Psoas muscle (tissue), 8 donors: Measurements from ENCODE around the gene RPS10. TPM values are rescaled to one million over a fixed set of nuclear protein-coding genes. Genes with fewer than 3 reads are reported as not detected.

Experiments used
- ATAC-seq, 4 donors: fragments of 200-7000 bp; cut with Tn5 transposase; one replicate each; pipeline ENCODE4 v1.9.1; 2020; ENCODE audit warnings: moderate library complexity in 3 of 4, mild to moderate bottlenecking in 2 of 4
- DNase-seq, 2 donors: peaks; one replicate each; pipeline ENCODE4 v3.0.0-alpha.2; 2020
- H3K27ac ChIP-seq: fragments of 200-600 bp; one replicate; pipeline ENCODE4 v1.8.0; 2022
- H3K27me3 ChIP-seq, 3 donors: fragments of 200-600 bp in 1 of 3; one replicate each; pipeline versions ENCODE4 v1.6.1 to v1.8.0; 2013 to 2022; ENCODE audit warnings: low read length in 2 of 3, mild to moderate bottlenecking in 2 of 3, moderate library complexity in 1 of 3; ENCODE audit not compliant: insufficient read depth in 3 of 3
- H3K36me3 ChIP-seq, 2 donors: fragments of 200-600 bp in 1 of 2; one replicate each; pipeline versions ENCODE4 v1.6.1 to v1.8.0; 2013 to 2022; ENCODE audit warnings: low read depth in 1 of 2, mild to moderate bottlenecking in 1 of 2, moderate library complexity in 1 of 2; ENCODE audit not compliant: insufficient read depth in 1 of 2
- H3K4me1 ChIP-seq: fragments of 200-600 bp; one replicate; pipeline ENCODE4 v1.8.0; 2022
- H3K4me3 ChIP-seq: fragments of 200-600 bp; one replicate; pipeline ENCODE4 v1.8.0; 2022; ENCODE audit warnings: mild to moderate bottlenecking
- H3K9me3 ChIP-seq: fragments of 200-600 bp; one replicate; pipeline ENCODE4 v1.8.0; 2022
- WGBS, 3 donors: extraction: QIAGEN DNeasy Blood & Tissue Kit; methylation state at CpG; one replicate each; pipeline versions ENCODE4 v1.1.6 to v1.1.7; 2013; 5-methylcytosine and 5-hydroxymethylcytosine counted together
- intact Hi-C, 2 donors: fragments of 100-400 bp; cut with DNase I; formaldehyde crosslinking; loops; one replicate each; pipeline versions ENCODE4 v1.11.0 to v1.14.2; 2022
- polyA plus RNA-seq, 3 donors: library from polyadenylated mRNA; stranded (reverse); fragments of 200-250 nt; gene quantifications; one replicate each; pipeline ENCODE4 v1.2.3, GENCODE V29; 2013
- total RNA-seq, 4 donors: library from RNA; stranded (reverse); fragmentation: NEBNext Ultra II Directional in 2 of 4; extraction: Animal tissue kit (Norgen Biotek cat#: 25700) in 2 of 4; gene quantifications; one replicate each; pipeline versions ENCODE4 v1.2.1 to v1.2.4, GENCODE V29; 2021 to 2023
- TF ChIP-seq, protein P1 (sequence below): fragments of 200-600 bp; IDR thresholded peaks from one replicate; pipeline ENCODE4 v1.8.0; 2022; ENCODE audit warnings: antibody characterized with exemption
- donor health status: healthy with polysubstance abuse.
- donor health status: DM: no; HTN: no; CAD: no; lungs with moderate emphysema.
- donor health status: Bipolar disorder and iron deficiency.
- donor health status: healthy.
- donor health status: DM: yes; HTN: yes; CAD: no.
- donor health status: DM: no; HTN: no; CAD: no.
- donor health status: DM: no; HTN: no; CAD: no.
- donor health status: DM: yes; HTN: yes; CAD: no.

Gene RPS10
- total and polyA plus RNA-seq, 7 donors: 601 to 2,522 (median 836) TPM

GRCh38 chr6:34436803-34437643, 11.2 kb upstream of the RPS10 start:
- ATAC-seq (no peak), DNase-seq (no peak)
- 88 to 90% (median 89%) methylated on average over 33 to 38 of the region's 38 CpGs for WGBS, 3 donors
- Histone ChIP-seq H3K4me3 (no peak overlapping the region), H3K27ac (no peak overlapping the region), H3K36me3 (no peaks in the 10 kb centered on the region), H3K27me3 (no peaks in the 10 kb centered on the region), H3K9me3 (no peaks in the 10 kb centered on the region), H3K4me1 (no peaks in the 10 kb centered on the region)
- intact Hi-C loops: no loop called here
- TF ChIP-seq, protein P1, sequence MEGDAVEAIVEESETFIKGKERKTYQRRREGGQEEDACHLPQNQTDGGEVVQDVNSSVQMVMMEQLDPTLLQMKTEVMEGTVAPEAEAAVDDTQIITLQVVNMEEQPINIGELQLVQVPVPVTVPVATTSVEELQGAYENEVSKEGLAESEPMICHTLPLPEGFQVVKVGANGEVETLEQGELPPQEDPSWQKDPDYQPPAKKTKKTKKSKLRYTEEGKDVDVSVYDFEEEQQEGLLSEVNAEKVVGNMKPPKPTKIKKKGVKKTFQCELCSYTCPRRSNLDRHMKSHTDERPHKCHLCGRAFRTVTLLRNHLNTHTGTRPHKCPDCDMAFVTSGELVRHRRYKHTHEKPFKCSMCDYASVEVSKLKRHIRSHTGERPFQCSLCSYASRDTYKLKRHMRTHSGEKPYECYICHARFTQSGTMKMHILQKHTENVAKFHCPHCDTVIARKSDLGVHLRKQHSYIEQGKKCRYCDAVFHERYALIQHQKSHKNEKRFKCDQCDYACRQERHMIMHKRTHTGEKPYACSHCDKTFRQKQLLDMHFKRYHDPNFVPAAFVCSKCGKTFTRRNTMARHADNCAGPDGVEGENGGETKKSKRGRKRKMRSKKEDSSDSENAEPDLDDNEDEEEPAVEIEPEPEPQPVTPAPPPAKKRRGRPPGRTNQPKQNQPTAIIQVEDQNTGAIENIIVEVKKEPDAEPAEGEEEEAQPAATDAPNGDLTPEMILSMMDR: no peak

GRCh38 chr6:34435916-34436315, 10.0 kb upstream of the RPS10 start:
- no peak for DNase-seq
- TF ChIP-seq, protein P1: no peak
- WGBS, 3 donors: 69 to 73% (median 71%) methylated on average over 5 of the region's 5 CpGs
- ATAC-seq: no peak
- Histone ChIP-seq H3K27ac (no peak overlapping the region), H3K36me3 (no peaks in the 10 kb centered on the region), H3K4me3 (no peak overlapping the region), H3K4me1 (no peaks in the 10 kb centered on the region), H3K27me3 (no peaks in the 10 kb centered on the region), H3K9me3 (no peaks in the 10 kb centered on the region)
- intact Hi-C loops: no loop called here

DNA sequence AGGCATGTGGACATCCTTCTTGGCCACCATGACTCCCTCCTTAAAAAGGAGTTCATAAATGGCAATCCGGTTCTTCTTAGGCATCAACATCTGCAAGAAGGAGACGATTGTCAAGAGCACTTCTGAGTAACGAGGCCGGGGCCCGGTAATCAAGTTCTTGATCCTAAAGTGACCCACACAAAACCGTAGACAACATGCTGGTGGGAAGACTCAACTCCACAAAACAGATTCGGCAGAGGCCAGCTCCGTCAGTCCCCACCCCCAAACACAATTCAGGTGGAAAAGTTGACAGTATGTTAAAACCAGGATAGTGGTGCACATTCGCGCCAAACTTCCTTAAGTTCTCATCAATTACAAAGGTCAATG, 754 bp downstream of the RPS10 start:
- Histone ChIP-seq H3K4me1 (peaks cover 19% of the 10 kb centered on the region), H3K27ac (peak overlapping the region; percentile 95), H3K27me3 (no peaks in the 10 kb centered on the region), H3K36me3 (peaks cover 11 to 49% of the 10 kb centered on the region in 2 donors), H3K4me3 (peak overlapping the region; percentile 97), H3K9me3 (no peaks in the 10 kb centered on the region)
- ATAC-seq (peak in 1 of 4 donors; percentile 8), DNase-seq (no peak)
- intact Hi-C loops: no loop called here
- 3 to 5% (median 5%) methylated on average over 10 of the region's 10 CpGs for WGBS, 3 donors
- TF ChIP-seq, protein P1: no peak

DNA sequence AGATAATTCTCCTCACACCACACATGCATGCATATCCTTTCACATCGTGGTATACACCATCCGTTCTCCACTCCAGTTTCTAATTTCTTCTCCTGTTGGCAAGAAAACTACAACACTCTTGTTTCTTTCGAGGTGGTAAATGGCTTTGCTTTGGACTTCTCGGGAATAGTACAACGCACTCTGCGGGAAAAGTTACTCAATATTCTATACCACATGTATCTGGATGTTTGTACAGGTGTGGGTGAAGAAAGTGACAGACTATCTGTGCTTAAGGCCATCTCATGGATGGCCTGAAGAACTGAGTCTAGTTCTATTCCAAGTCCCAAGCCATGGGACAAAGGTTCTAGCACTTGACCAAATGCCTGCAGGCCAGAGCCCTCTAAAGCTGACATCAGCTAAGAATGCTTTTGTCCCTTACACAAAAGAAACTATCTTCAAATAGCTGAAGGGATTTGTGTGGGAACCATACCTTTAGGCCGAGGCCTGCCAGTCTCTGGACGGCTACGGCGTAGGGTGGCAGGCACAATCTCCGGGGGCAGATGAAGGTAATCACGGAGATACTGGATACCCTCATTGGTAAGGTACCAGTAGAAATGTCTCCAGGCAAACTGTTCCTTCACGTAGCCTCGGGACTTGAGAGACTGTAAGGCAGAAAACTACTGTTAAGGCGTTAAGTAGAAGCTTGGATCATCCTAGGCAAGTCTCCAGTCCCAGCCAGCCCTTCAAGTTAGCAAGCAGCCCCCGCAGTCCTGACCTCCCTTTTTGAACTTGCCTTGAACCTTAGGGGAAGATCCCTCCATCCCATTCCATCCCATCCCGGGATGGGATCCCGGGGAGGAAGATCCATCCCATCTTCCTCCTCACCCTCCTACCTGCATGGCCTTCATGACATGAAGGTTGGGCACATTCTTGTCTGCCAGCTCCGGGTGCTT, 1.4 kb downstream of the RPS10 start:
- DNase-seq (no peak), ATAC-seq (no peak)
- 68 to 81% (median 72%) methylated on average over 18 to 19 of the region's 19 CpGs for WGBS, 3 donors
- Histone ChIP-seq H3K27ac (peak overlapping the region; percentile 95), H3K27me3 (no peaks in the 10 kb centered on the region), H3K36me3 (peaks cover 11 to 56% of the 10 kb centered on the region in 2 donors), H3K4me1 (peaks cover 19% of the 10 kb centered on the region), H3K4me3 (peak overlapping the region; percentile 97), H3K9me3 (no peaks in the 10 kb centered on the region)
- intact Hi-C loops: no loop called here
- TF ChIP-seq, protein P1: no peak
